ENCODE results near the gene SKAP1.
A peak's percentile ranks its signal among the peaks of the same experiment; 100 is the strongest.

The SKAP1 gene

DNA sequence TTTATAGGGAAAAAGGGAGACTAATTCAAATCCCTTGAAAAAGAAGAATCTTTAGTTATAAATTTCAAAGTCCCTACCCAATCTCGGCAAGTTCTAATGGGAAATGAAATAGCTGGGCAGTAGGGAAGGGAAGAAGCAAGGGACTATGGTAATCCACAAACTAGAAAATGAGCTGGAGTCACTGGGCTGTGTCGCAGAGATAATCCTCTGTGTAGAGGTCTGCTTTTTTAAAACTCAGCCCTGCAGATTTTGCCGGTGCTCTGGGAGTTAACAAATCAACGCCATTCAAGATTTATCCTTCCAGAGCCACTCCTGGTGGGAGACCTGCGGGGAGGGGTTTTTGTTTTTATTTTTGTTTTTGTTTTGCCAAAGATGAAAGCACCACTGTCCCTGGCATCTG, 301.6 kb downstream of the SKAP1 start:
- TF ChIP-seq, protein P1, sequence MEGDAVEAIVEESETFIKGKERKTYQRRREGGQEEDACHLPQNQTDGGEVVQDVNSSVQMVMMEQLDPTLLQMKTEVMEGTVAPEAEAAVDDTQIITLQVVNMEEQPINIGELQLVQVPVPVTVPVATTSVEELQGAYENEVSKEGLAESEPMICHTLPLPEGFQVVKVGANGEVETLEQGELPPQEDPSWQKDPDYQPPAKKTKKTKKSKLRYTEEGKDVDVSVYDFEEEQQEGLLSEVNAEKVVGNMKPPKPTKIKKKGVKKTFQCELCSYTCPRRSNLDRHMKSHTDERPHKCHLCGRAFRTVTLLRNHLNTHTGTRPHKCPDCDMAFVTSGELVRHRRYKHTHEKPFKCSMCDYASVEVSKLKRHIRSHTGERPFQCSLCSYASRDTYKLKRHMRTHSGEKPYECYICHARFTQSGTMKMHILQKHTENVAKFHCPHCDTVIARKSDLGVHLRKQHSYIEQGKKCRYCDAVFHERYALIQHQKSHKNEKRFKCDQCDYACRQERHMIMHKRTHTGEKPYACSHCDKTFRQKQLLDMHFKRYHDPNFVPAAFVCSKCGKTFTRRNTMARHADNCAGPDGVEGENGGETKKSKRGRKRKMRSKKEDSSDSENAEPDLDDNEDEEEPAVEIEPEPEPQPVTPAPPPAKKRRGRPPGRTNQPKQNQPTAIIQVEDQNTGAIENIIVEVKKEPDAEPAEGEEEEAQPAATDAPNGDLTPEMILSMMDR (IDR thresholded peaks at IDR 0.05; ENCODE audit: low read depth, low read length, missing control alignments): no peak
- no peak for DNase-seq (ENCODE audit: extremely low read depth, low read depth)
- H3K4me3 ChIP-seq (replicated peaks; ENCODE audit: low read depth, low read length): no peak overlapping the region

DNA sequence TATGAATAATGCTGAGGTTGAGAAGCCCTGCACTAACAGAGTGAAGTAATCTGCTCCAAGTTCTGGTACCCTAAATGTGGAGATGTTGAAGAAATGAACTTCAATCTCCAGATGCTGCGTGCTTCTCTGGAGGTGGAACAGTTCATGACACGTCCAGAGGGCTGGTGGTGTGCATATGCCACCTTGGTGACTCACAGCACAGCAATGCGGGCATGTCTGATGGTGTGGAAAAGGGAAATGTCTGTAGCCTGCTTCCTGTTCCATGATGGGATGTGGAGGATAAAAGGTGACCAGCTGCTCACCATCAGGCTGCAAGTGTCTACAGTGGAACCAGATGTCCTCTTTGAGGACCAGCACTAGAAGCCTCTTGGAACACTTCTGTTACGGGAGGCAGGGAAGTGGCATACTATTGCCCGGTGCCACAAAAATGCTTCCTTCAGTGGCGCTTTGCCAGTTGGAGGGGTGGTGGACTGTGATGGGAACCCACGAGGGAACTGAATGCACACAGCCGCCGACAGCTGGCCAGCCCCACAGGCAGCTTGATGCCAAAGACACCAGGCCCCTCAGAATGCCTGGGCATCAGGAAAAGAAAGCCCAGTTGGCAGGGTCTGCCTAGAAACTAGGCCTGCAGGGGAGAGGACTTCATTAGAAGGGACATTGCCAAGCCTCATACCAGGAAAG, 302.5 kb downstream of the SKAP1 start:
- peak; percentile 66 for DNase-seq (ENCODE audit: extremely low read depth, low read depth)
- TF ChIP-seq, protein P1 (IDR thresholded peaks at IDR 0.05; ENCODE audit: low read depth, low read length, missing control alignments): no peak
- H3K4me3 ChIP-seq (replicated peaks; ENCODE audit: low read depth, low read length): no peak overlapping the region

DNA sequence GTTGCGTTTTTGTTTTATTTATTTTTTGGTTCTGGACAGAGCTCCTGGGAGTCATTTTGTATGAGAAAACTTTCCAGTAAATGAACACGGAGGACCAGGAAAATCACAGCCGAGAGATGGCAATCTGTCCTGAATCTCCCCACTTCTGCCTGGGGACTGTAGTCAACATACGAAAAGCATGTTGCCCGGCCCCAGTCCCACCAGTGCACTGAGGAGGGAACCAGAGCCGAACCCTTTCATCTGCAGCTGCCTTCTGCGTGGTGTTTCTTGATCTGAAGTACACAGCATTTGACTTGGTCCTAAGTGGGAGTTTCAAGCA, 303.5 kb downstream of the SKAP1 start:
- TF ChIP-seq, protein P1 (IDR thresholded peaks at IDR 0.05; ENCODE audit: low read depth, low read length, missing control alignments): no peak
- H3K4me3 ChIP-seq (replicated peaks; ENCODE audit: low read depth, low read length): no peak overlapping the region
- no peak for DNase-seq (ENCODE audit: extremely low read depth, low read depth)

DNA sequence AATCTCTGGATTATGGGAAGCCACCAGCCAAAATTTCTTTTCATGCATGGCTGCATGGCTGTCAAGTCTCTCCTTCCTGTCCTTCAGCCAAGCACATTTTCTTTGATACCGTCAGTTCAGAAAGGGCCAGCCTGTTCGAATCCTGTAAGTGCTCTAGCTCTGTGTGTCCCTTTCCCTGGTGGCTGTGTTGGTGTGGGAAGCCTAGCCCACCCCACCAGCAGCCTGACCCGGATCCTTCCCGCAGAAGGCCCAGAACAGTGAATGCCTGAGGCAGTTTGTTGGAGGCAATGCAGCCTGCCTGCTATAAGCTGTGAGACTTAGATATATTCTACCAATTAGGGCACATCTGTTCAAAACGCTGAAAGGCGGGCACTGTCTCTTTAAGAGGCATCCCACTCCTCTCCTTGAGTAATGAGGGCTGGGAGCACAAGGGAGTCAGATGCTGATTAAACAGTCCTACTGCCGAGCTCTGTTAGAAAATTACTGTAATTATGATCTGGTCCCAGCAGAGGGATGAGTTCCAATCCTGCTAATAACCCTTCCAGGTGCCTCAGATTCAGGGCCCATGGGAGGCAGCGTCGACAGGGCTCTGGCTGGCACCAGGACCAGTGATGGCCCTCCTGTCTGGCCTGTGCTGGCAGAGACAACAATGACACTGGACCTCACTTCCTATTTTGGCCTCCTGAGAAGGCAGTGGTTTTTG, 304.0 kb downstream of the SKAP1 start:
- TF ChIP-seq, protein P1 (IDR thresholded peaks at IDR 0.05; ENCODE audit: low read depth, low read length, missing control alignments): no peak
- H3K4me3 ChIP-seq (replicated peaks; ENCODE audit: low read depth, low read length): no peak overlapping the region
- DNase-seq (ENCODE audit: extremely low read depth, low read depth): no peak

DNA sequence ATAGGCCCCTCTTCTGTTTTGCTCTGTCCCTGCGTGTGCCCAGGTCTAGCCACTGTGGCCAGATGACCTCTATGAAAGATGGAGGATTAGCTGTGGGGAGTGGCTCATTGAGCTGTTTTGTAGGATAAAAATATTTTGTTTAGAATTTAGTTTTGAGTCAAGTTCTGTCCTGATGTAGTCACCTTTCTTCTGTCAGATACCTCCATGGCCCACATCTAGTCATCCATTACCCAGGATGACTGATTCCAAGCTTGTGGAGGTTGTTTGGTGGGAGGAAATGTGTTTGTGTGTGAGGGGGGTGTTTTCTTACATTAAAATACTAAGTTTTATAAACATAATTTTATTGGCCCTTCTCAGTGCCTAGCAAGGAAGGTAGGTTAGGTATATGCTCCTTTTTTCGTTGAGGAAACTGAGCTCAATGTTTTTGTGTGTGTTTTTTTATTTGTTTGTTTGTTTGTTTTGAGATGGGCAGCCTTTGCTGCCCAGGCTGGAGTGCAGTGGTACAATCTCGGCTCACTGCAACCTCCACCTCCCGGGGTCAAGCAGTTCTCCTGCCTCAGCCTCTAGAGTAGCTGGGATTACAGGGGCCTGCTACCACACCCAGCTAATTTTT, 306.1 kb downstream of the SKAP1 start:
- TF ChIP-seq, protein P1 (IDR thresholded peaks at IDR 0.05; ENCODE audit: low read depth, low read length, missing control alignments): no peak
- H3K4me3 ChIP-seq (replicated peaks; ENCODE audit: low read depth, low read length): no peak overlapping the region
- no peak for DNase-seq (ENCODE audit: extremely low read depth, low read depth)

DNA sequence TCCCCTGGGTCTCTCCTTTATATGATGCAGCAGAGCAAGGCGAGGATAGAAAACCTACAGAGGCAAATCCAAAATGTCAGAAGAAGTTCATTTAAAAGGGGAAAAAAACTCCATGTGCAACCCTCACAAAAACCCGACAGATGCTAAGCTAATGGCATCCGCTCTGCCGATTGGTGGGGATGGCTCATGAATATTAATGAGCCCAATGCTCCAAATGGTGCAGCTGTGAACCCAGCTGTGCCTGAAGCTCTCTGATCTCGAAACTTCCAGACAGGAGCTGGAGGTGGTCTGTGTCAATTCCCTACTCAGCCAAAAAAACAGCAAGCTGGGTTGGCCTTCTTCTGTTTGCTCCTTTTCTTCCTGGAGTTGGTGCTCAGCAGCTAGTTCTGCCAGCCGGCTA, 306.9 kb downstream of the SKAP1 start:
- H3K4me3 ChIP-seq (replicated peaks; ENCODE audit: low read depth, low read length): no peak overlapping the region
- TF ChIP-seq, protein P1 (IDR thresholded peaks at IDR 0.05; ENCODE audit: low read depth, low read length, missing control alignments): no peak
- no peak for DNase-seq (ENCODE audit: extremely low read depth, low read depth)

All from HFF-Myc (cell line).